ENCODE results near the gene SDCCAG8.

DNA sequence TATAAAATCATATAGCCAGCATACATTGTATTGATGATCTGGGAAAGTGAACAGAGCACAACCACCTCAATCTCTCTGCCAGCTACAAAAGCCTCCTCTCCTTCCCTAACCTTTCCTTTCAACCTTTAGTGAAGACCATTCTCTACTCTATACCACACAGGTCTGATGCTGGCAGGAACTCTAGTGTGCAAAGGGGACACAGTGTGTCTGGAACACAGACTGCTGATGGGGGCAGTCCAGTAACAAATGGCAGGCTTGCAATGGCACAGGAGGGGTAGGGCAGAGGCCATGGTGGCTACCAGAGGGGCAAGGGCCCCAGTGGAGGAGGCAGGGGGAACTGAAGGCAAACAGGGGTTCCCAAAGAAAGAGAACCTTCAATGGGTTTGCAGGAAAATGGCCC lies 37.8 kb upstream of the SDCCAG8 start:
- TF ChIP-seq POLR2AphosphoS5 (IDR thresholded peaks at IDR 0.05): no peak
- TF ChIP-seq CTCF (IDR thresholded peaks at IDR 0.05): no peak

Measured in suprapubic skin (tissue), 3 donors.